AML-193 (cell line): ENCODE results near the gene ZBTB16.

Source experiments
- DNase-seq, 2 experiments: peaks; one replicate each; lab custom pipeline; 2025; lab: John Stamatoyannopoulos, UW

Gene ZBTB16

GRCh38 chr11:114282488-114282887, 223.0 kb downstream of the ZBTB16 start:
- DNase-seq = no peak

GRCh38 chr11:114283422-114283821, 223.9 kb downstream of the ZBTB16 start:
- DNase-seq = no peak

- no peak for DNase-seq
Measured at GRCh38 chr11:114284021-114284420, 224.5 kb downstream of the ZBTB16 start.

GRCh38 chr11:114284914-114285313, 225.4 kb downstream of the ZBTB16 start:
- no peak for DNase-seq

GRCh38 chr11:114285599-114285998, 226.1 kb downstream of the ZBTB16 start:
- no peak for DNase-seq

GRCh38 chr11:114286229-114286628, 226.7 kb downstream of the ZBTB16 start:
- DNase-seq = no peak

- DNase-seq = no peak
Measured at GRCh38 chr11:114287154-114287553, 227.6 kb downstream of the ZBTB16 start.

GRCh38 chr11:114288136-114288535, 228.6 kb downstream of the ZBTB16 start:
- no peak for DNase-seq

GRCh38 chr11:114289779-114290178, 230.3 kb downstream of the ZBTB16 start:
- no peak for DNase-seq

- no peak for DNase-seq
Measured at GRCh38 chr11:114290503-114291235, 231.2 kb downstream of the ZBTB16 start.

- DNase-seq = no peak
Measured at GRCh38 chr11:114291381-114291780, 231.9 kb downstream of the ZBTB16 start.

GRCh38 chr11:114291842-114292680, 232.6 kb downstream of the ZBTB16 start:
- DNase-seq = no peak

GRCh38 chr11:114293201-114293711, 233.7 kb downstream of the ZBTB16 start:
- no peak for DNase-seq

- no peak for DNase-seq
Measured at GRCh38 chr11:114295676-114296604, 236.4 kb downstream of the ZBTB16 start, which contains the start of gene NNMT. TSS of gene NNMT (plus strand) at chr11:114296399. CDS start at chr11:114296557, 158 bp downstream.

- no peak for DNase-seq
Measured at GRCh38 chr11:114296605-114297372, 237.3 kb downstream of the ZBTB16 start.

GRCh38 chr11:114297806-114298709, 238.5 kb downstream of the ZBTB16 start:
- DNase-seq = no peak

- no peak for DNase-seq
Measured at GRCh38 chr11:114298710-114299109, 239.2 kb downstream of the ZBTB16 start.
